Retina (tissue), 1 donor: ENCODE data around the gene NYAP1.
"Not testable (repeated sequence)": the region's sequence is repeated elsewhere in the genome, so short reads cannot be mapped to it uniquely, and the experiment has no call there.

Experiments
- DNase-seq: peaks from one replicate; pipeline ENCODE4 v3.0.0-alpha.2; 2016

The NYAP1 gene

GRCh38 chr7:100483722-100484672, at the start of gene NYAP1:
NYAP1 (plus strand) TSS chr7:100483927; CDS start chr7:100485312, 1,385 bp downstream.
- peak; percentile 70 for DNase-seq

GRCh38 chr7:100434297-100435144, 49.2 kb upstream of the NYAP1 start:
- no peak for DNase-seq

GRCh38 chr7:100435401-100436304, 48.1 kb upstream of the NYAP1 start:
- DNase-seq: peak; percentile 50

- no peak for DNase-seq
These were observed 46.3 kb upstream of the NYAP1 start for GRCh38 chr7:100437150-100438100.

- no peak for DNase-seq
These were observed 45.6 kb upstream of the NYAP1 start for GRCh38 chr7:100438172-100438571.

- not testable (repeated sequence) for DNase-seq
These were observed 45.0 kb upstream of the NYAP1 start for GRCh38 chr7:100438731-100439130.

GRCh38 chr7:100439244-100439643, 44.5 kb upstream of the NYAP1 start:
- not testable (repeated sequence) for DNase-seq

- no peak for DNase-seq
These were observed 41.8 kb upstream of the NYAP1 start for GRCh38 chr7:100441641-100442535.

GRCh38 chr7:100443096-100443840, 40.5 kb upstream of the NYAP1 start:
- no peak for DNase-seq

GRCh38 chr7:100444311-100445278, 39.1 kb upstream of the NYAP1 start:
- DNase-seq: no peak

- no peak for DNase-seq
These were observed 37.7 kb upstream of the NYAP1 start for GRCh38 chr7:100446040-100446439.

GRCh38 chr7:100447363-100447762, 36.4 kb upstream of the NYAP1 start:
- DNase-seq: not testable (repeated sequence)

- no peak for DNase-seq
These were observed 34.4 kb upstream of the NYAP1 start for GRCh38 chr7:100449190-100449795.

GRCh38 chr7:100452513-100452912, 31.2 kb upstream of the NYAP1 start:
- no peak for DNase-seq

- not testable (repeated sequence) for DNase-seq
These were observed 29.9 kb upstream of the NYAP1 start for GRCh38 chr7:100453854-100454253.

GRCh38 chr7:100455206-100455605, 28.5 kb upstream of the NYAP1 start:
- DNase-seq: no peak

- no peak for DNase-seq
These were observed 27.2 kb upstream of the NYAP1 start for GRCh38 chr7:100456562-100456961.

GRCh38 chr7:100457033-100457432, 26.7 kb upstream of the NYAP1 start:
- no peak for DNase-seq
